ENCODE data around the gene SLC7A6OS. TPM values are rescaled to one million over a fixed set of nuclear protein-coding genes. Genes with fewer than 3 reads are reported as not detected.
A peak's percentile ranks its signal among the peaks of the same experiment; 100 is the strongest.

Gene SLC7A6OS
- total RNA-seq, 1 donor from 2014 or later: 20.0 TPM

- no peak for TF ChIP-seq CTCF (IDR thresholded peaks at IDR 0.05; ENCODE audit: unreplicated experiment)
- Mint-ChIP-seq H3K27ac (ENCODE audit: unreplicated experiment) (no peak overlapping the region), H3K27me3 (ENCODE audit: unreplicated experiment) (peaks cover 2% of the 10 kb centered on the region), H3K4me1 (ENCODE audit: unreplicated experiment) (peaks cover 24% of the 10 kb centered on the region), H3K9me3 (ENCODE audit: unreplicated experiment) (no peaks in the 10 kb centered on the region), H3K36me3 (ENCODE audit: low read depth, unreplicated experiment) (peaks cover under 1% of the 10 kb centered on the region), H3K4me3 (ENCODE audit: unreplicated experiment) (no peak overlapping the region)
- no peak for DNase-seq (ENCODE audit: low spot score)
Observed at GRCh38 chr16:68328860-68329390, 18.2 kb upstream of the SLC7A6OS start.

- Mint-ChIP-seq H3K36me3 (ENCODE audit: low read depth, unreplicated experiment) (peaks cover 3% of the 10 kb centered on the region), H3K4me1 (ENCODE audit: unreplicated experiment) (peaks cover 21% of the 10 kb centered on the region), H3K27ac (ENCODE audit: unreplicated experiment) (no peak overlapping the region), H3K9me3 (ENCODE audit: unreplicated experiment) (no peaks in the 10 kb centered on the region), H3K4me3 (ENCODE audit: unreplicated experiment) (no peak overlapping the region), H3K27me3 (ENCODE audit: unreplicated experiment) (peaks cover 2% of the 10 kb centered on the region)
- peak; percentile 79 for DNase-seq (ENCODE audit: low spot score)
- peak; percentile 75 for TF ChIP-seq CTCF (IDR thresholded peaks at IDR 0.05; ENCODE audit: unreplicated experiment)
Observed at GRCh38 chr16:68328151-68328859, 17.6 kb upstream of the SLC7A6OS start.

- Mint-ChIP-seq H3K4me1 (ENCODE audit: unreplicated experiment) (peaks cover 2% of the 10 kb centered on the region), H3K36me3 (ENCODE audit: low read depth, unreplicated experiment) (peaks cover 8% of the 10 kb centered on the region), H3K27ac (ENCODE audit: unreplicated experiment) (no peak overlapping the region), H3K27me3 (ENCODE audit: unreplicated experiment) (peaks cover 2% of the 10 kb centered on the region), H3K4me3 (ENCODE audit: unreplicated experiment) (no peak overlapping the region), H3K9me3 (ENCODE audit: unreplicated experiment) (no peaks in the 10 kb centered on the region)
- no peak for TF ChIP-seq CTCF (IDR thresholded peaks at IDR 0.05; ENCODE audit: unreplicated experiment)
- DNase-seq (ENCODE audit: low spot score): no peak
Observed at GRCh38 chr16:68324780-68325357, 14.1 kb upstream of the SLC7A6OS start.

GRCh38 chr16:68324336-68324735 is 13.6 kb upstream of the SLC7A6OS start:
- no peak overlapping the region for H3K4me3 Mint-ChIP-seq (ENCODE audit: unreplicated experiment)
- no peak for TF ChIP-seq CTCF (IDR thresholded peaks at IDR 0.05; ENCODE audit: unreplicated experiment)
- no peak overlapping the region for H3K27ac Mint-ChIP-seq (ENCODE audit: unreplicated experiment)
- peaks cover 13% of the 10 kb centered on the region for H3K36me3 Mint-ChIP-seq (ENCODE audit: low read depth, unreplicated experiment)
- no peak for DNase-seq (ENCODE audit: low spot score)
- H3K27me3 Mint-ChIP-seq (ENCODE audit: unreplicated experiment): peaks cover 4% of the 10 kb centered on the region
- H3K4me1 Mint-ChIP-seq (ENCODE audit: unreplicated experiment): peaks cover 2% of the 10 kb centered on the region
- H3K9me3 Mint-ChIP-seq (ENCODE audit: unreplicated experiment): no peaks in the 10 kb centered on the region

Data from endothelial cell (in vitro differentiated cells).